ENCODE results near the gene CISTR.
"Not testable (repeated sequence)": the region's sequence is repeated elsewhere in the genome, so short reads cannot be mapped to it uniquely, and the experiment has no call there.

Gene CISTR

GRCh38 chr12:53720946-53721345, 30.8 kb downstream of the CISTR start:
- no peak for DNase-seq (ENCODE audit: low read depth in 2 of 2, low spot score in 1 of 2)

- DNase-seq (ENCODE audit: low read depth in 2 of 2, low spot score in 1 of 2), result no peak
Measured at GRCh38 chr12:53719649-53720048, 32.1 kb downstream of the CISTR start.

GRCh38 chr12:53718567-53718966, 33.2 kb downstream of the CISTR start:
- not testable (repeated sequence) for DNase-seq (ENCODE audit: low read depth in 2 of 2, low spot score in 1 of 2)

- no peak for DNase-seq (ENCODE audit: low read depth in 2 of 2, low spot score in 1 of 2)
Measured at GRCh38 chr12:53717319-53717718, 34.5 kb downstream of the CISTR start.

- DNase-seq (ENCODE audit: low read depth in 2 of 2, low spot score in 1 of 2), result no peak
Measured at GRCh38 chr12:53714004-53714403, 37.8 kb downstream of the CISTR start.

- no peak for DNase-seq (ENCODE audit: low read depth in 2 of 2, low spot score in 1 of 2)
Measured at GRCh38 chr12:53713516-53713915, 38.3 kb downstream of the CISTR start.

- DNase-seq (ENCODE audit: low read depth in 2 of 2, low spot score in 1 of 2), result no peak
Measured at GRCh38 chr12:53712059-53712643, 39.6 kb downstream of the CISTR start.

GRCh38 chr12:53710091-53710490, 41.7 kb downstream of the CISTR start:
- no peak for DNase-seq (ENCODE audit: low read depth in 2 of 2, low spot score in 1 of 2)

GRCh38 chr12:53709671-53710070, 42.1 kb downstream of the CISTR start:
- DNase-seq (ENCODE audit: low read depth in 2 of 2, low spot score in 1 of 2), result no peak

- no peak for DNase-seq (ENCODE audit: low read depth in 2 of 2, low spot score in 1 of 2)
Measured at GRCh38 chr12:53706080-53706479, 45.7 kb downstream of the CISTR start.

GRCh38 chr12:53703756-53704155, 48.0 kb downstream of the CISTR start:
- DNase-seq (ENCODE audit: low read depth in 2 of 2, low spot score in 1 of 2), result no peak

GRCh38 chr12:53701518-53702264, 50.1 kb downstream of the CISTR start:
- DNase-seq (ENCODE audit: low read depth in 2 of 2, low spot score in 1 of 2), result peak; percentile 50 to 59

GRCh38 chr12:53700567-53700966, 51.2 kb downstream of the CISTR start:
- DNase-seq (ENCODE audit: low read depth in 2 of 2, low spot score in 1 of 2), result no peak

GRCh38 chr12:53699678-53700025, 52.1 kb downstream of the CISTR start:
- DNase-seq (ENCODE audit: low read depth in 2 of 2, low spot score in 1 of 2), result no peak

- DNase-seq (ENCODE audit: low read depth in 2 of 2, low spot score in 1 of 2), result no peak
Measured at GRCh38 chr12:53698948-53699677, 52.7 kb downstream of the CISTR start.

- DNase-seq (ENCODE audit: low read depth in 2 of 2, low spot score in 1 of 2), result no peak
Measured at GRCh38 chr12:53696655-53697331, 55.0 kb downstream of the CISTR start.
